ENCODE results near the gene PPM1A.
"Not testable (repeated sequence)": the region's sequence is repeated elsewhere in the genome, so short reads cannot be mapped to it uniquely, and the experiment has no call there.

PPM1A gene

GRCh38 chr14:60317609-60318008 lies 68.6 kb downstream of the PPM1A start:
- in situ Hi-C loops (cut with HindIII; ENCODE audit: low sequenced_read_pairs): no loop called here

DNA sequence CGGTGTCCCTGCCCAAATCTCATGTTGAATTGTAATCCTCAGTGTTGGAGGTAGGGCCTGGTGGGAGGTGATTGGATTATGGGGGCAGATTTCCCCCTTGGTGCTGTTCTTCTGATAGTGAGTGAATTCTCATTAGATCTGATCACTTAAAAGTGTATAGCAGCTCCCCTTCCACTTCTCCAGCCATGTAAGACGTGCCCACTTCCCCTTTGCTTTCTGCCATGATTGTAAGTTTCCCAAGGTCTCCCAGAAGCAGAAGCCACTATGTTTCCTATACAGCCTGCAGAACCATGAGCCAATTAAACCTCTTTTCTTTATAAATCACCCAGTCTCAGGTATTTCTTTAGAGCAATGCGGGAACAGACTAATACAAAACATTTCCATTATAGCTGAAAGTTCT lies 71.8 kb downstream of the PPM1A start:
- in situ Hi-C loops (cut with HindIII; ENCODE audit: low sequenced_read_pairs): not testable (repeated sequence)

DNA sequence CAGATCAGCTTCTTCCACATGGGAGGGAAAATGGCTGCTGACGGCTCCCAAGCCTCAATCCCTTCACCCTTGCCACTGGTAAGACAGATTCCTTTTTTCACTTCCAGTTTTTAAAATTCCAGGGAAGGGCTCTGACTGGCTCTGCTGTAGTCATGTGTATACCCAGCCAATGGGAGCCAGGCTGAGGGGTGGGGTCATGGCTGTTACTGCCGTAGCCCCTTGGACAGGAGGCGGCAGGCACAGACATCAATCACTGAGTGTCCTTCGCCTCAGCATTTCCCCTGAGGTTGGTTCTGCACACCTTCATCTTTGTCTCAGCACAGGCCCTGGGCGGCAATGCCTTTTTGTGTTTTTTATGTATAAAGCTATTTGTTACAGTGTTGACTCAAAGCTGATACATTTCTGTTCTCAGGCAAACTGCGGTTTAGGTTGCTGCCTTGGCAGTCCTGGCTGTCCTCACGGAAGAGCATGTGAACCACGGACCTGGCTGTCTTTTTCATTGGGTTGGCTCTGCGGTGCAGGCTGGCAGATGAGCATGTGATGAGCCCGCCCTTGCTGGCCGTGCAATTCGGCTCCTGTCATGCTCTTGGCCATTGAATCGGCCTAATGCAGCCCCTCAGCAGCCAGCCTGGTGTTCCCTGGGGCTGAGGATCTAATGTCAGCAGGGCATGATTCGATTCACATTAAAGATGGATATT lies 74.3 kb downstream of the PPM1A start:
- in situ Hi-C loops (cut with HindIII; ENCODE audit: low sequenced_read_pairs): no loop called here

GRCh38 chr14:60324837-60325236 lies 75.8 kb downstream of the PPM1A start:
- in situ Hi-C loops (cut with HindIII; ENCODE audit: low sequenced_read_pairs): no loop called here

GRCh38 chr14:60326274-60326673 lies 77.3 kb downstream of the PPM1A start:
- in situ Hi-C loops (cut with HindIII; ENCODE audit: low sequenced_read_pairs): no loop called here

GRCh38 chr14:60327447-60328331 lies 78.7 kb downstream of the PPM1A start:
- in situ Hi-C loops (cut with HindIII; ENCODE audit: low sequenced_read_pairs): no loop called here

GRCh38 chr14:60328583-60328982 lies 79.6 kb downstream of the PPM1A start:
- in situ Hi-C loops (cut with HindIII; ENCODE audit: low sequenced_read_pairs): no loop called here

DNA sequence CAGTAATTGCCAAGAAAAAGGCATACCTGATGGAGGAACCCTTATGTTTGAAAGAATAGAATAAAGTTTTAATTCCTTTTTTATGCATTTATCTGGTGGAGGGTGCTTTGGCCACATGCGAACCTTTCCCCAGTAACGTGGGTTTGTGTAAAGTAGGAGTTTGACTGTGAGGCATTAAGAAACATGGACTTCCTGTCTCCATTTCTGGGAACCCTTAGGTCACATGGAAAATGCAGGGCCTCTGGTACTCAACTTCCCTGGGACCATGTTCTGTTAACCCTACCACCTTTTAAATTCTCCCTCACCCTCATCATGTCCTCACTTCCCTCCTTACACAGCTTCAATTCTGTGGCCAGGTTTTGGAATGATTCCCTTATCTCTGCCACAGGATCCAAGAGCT lies 80.3 kb downstream of the PPM1A start:
- in situ Hi-C loops (cut with HindIII; ENCODE audit: low sequenced_read_pairs): no loop called here

GRCh38 chr14:60331201-60332045 lies 82.4 kb downstream of the PPM1A start:
- in situ Hi-C loops (cut with HindIII; ENCODE audit: low sequenced_read_pairs): no loop called here

- in situ Hi-C loops (cut with HindIII; ENCODE audit: low sequenced_read_pairs): no loop called here
These were observed 83.0 kb downstream of the PPM1A start for GRCh38 chr14:60332046-60332399.

- in situ Hi-C loops (cut with HindIII; ENCODE audit: low sequenced_read_pairs): no loop called here
These were observed 83.8 kb downstream of the PPM1A start for GRCh38 chr14:60332869-60333268.

- in situ Hi-C loops (cut with HindIII; ENCODE audit: low sequenced_read_pairs): no loop called here
These were observed 90.5 kb downstream of the PPM1A start for GRCh38 chr14:60339571-60339970.

DNA sequence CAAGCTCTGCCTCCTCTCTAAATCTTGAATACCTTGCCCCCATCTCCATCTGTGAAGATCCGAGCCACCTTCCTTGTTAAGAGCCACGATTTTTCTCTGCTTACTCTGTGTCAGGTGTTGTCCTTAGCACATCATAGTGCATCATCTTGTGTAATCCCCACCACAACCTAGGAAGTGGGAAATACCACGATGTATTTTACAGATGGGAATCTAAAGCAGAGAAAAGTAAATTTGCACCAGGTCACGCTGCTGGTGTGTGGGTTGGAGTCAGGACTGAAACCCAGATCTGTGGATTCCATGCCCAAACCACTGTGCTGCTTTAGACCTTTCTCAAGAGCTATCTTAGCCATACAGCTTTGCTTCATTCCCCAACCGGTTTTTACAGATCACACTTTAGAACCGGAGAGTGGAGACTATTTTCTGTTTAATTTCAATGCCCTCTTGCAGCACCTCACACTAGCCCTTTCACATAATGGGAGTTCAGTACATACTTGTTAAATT lies 94.6 kb downstream of the PPM1A start:
- in situ Hi-C loops (cut with HindIII; ENCODE audit: low sequenced_read_pairs): no loop called here

DNA sequence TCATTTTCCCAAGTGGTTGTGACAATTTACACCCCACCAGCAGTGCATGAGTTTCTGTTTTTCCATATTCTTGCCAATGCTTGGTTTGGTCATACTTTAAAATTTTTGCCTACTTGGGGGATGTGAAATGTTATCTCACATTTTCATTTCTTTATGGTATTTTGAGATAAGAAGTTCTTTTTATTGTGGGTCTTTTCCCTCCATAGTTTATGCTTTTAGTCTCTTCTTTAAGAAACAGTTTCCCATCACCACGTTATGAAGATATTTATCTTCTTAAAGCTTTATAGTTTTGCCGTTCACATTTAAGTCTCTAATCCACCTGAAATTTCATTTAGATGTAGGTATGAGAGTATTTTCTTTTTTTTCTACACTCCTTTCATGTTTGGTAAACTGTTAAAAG lies 95.7 kb downstream of the PPM1A start:
- in situ Hi-C loops (cut with HindIII; ENCODE audit: low sequenced_read_pairs): no loop called here

DNA sequence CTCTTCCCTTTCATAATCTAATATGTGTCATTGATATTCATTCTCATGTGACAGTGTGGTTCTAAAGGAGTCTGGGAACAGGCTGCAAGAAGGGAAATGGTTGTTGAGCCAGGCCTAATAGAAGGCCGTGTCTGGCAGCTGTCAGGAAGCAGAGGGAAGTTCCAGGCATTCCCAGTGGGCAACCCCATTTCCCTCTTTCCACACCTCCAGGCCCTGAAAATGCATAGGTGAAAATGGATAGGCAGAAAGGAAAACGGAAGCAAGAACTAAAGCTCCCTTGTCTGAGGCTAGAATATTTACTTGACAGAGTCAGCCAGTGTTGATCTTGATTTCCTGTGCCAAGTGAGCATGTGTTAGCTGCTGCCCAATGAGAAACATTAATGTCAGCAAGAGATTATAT lies 97.7 kb downstream of the PPM1A start:
- in situ Hi-C loops (cut with HindIII; ENCODE audit: low sequenced_read_pairs): no loop called here

DNA sequence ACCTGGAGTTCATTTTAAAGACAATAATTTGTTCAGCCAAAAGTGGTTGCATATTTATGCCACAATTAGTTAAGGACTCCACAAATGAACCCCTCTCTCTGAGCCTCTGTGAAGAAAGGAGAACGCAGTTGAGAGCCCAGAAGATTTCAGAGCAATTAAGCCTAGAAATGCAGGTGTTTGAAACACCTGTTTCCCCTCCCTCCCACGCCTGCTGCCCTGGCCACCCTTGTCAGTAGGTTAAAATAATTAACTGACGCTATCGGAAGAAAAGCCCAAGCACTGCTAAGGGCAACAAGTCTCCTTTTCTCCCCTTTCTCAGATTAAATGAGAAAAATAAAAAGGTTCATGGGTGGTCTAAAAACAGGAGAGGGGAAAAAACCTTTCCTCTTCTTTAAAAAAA lies 99.2 kb downstream of the PPM1A start:
- in situ Hi-C loops (cut with HindIII; ENCODE audit: low sequenced_read_pairs): no loop called here
